GM20431 (cell line): Measurements from ENCODE around the gene KDM5B.
"Not testable (repeated sequence)": the region's sequence is repeated elsewhere in the genome, so short reads cannot be mapped to it uniquely, and the experiment has no call there.

ENCODE experiments used
- in situ Hi-C: fragments of 300-500 bp; cut with MseI, MboI; formaldehyde crosslinking; loops from one replicate; pipeline ENCODE4 v1.15.0; 2020; ENCODE audit warnings: low sequenced_read_pairs; ENCODE audit not compliant: unreplicated experiment

Gene KDM5B

GRCh38 chr1:202794931-202795330, 13.3 kb downstream of the KDM5B start:
- in situ Hi-C loops: not testable (repeated sequence)

GRCh38 chr1:202794051-202794740, 14.0 kb downstream of the KDM5B start:
- in situ Hi-C loops: no loop called here

GRCh38 chr1:202791077-202791747, 17.0 kb downstream of the KDM5B start:
- in situ Hi-C loops: no loop called here

GRCh38 chr1:202788800-202789199, 19.4 kb downstream of the KDM5B start:
- in situ Hi-C loops: no loop called here

- in situ Hi-C loops: no loop called here
Observed at GRCh38 chr1:202786804-202787203, 21.4 kb downstream of the KDM5B start.

- in situ Hi-C loops: no loop called here
Observed at GRCh38 chr1:202781180-202781579, 27.0 kb downstream of the KDM5B start.

GRCh38 chr1:202770135-202770534, 38.1 kb downstream of the KDM5B start:
- in situ Hi-C loops: no loop called here

- in situ Hi-C loops: no loop called here
Observed at GRCh38 chr1:202765721-202766120, 42.5 kb downstream of the KDM5B start.

- in situ Hi-C loops: no loop called here
Observed at GRCh38 chr1:202762019-202762418, 46.2 kb downstream of the KDM5B start.

GRCh38 chr1:202760589-202760988, 47.6 kb downstream of the KDM5B start:
- in situ Hi-C loops: no loop called here

- in situ Hi-C loops: no loop called here
Observed at GRCh38 chr1:202756391-202756790, 51.8 kb downstream of the KDM5B start.

GRCh38 chr1:202754293-202754692, 53.9 kb downstream of the KDM5B start:
- in situ Hi-C loops: no loop called here

GRCh38 chr1:202752774-202753173, 55.4 kb downstream of the KDM5B start:
- in situ Hi-C loops: no loop called here

- in situ Hi-C loops: no loop called here
Observed at GRCh38 chr1:202750761-202751160, 57.5 kb downstream of the KDM5B start.

GRCh38 chr1:202750024-202750423, 58.2 kb downstream of the KDM5B start:
- in situ Hi-C loops: no loop called here

- in situ Hi-C loops: no loop called here
Observed at GRCh38 chr1:202745323-202745888, 62.8 kb downstream of the KDM5B start.

- in situ Hi-C loops: not testable (repeated sequence)
Observed at GRCh38 chr1:202744770-202745169, 63.5 kb downstream of the KDM5B start.

GRCh38 chr1:202742496-202742895, 65.7 kb downstream of the KDM5B start:
- in situ Hi-C loops: no loop called here

GRCh38 chr1:202733251-202733650, 75.0 kb downstream of the KDM5B start:
- in situ Hi-C loops: no loop called here

- in situ Hi-C loops: no loop called here
Observed at GRCh38 chr1:202728951-202729350, 79.3 kb downstream of the KDM5B start.

- in situ Hi-C loops: no loop called here
Observed at GRCh38 chr1:202725526-202725925, 82.7 kb downstream of the KDM5B start.
